ENCODE data around the gene EID3.

Gene EID3

GRCh38 chr12:104305349-104305748, 1.8 kb downstream of the EID3 start:
- H3K9ac ChIP-seq (ENCODE audit: low read length) = no peak overlapping the region
- peaks cover 100% of the 10 kb centered on the region for H3K79me2 ChIP-seq (ENCODE audit: low read length)
- H3K4me2 ChIP-seq (ENCODE audit: low read length) = no peak overlapping the region
- peaks cover 66% of the 10 kb centered on the region for H4K20me1 ChIP-seq (ENCODE audit: insufficient read depth, low read length)
- no peaks in the 10 kb centered on the region for H3K27me3 ChIP-seq (ENCODE audit: low read depth, low read length)
- H3K4me1 ChIP-seq (ENCODE audit: low read length) = no peaks in the 10 kb centered on the region
- TF ChIP-seq, protein P1, sequence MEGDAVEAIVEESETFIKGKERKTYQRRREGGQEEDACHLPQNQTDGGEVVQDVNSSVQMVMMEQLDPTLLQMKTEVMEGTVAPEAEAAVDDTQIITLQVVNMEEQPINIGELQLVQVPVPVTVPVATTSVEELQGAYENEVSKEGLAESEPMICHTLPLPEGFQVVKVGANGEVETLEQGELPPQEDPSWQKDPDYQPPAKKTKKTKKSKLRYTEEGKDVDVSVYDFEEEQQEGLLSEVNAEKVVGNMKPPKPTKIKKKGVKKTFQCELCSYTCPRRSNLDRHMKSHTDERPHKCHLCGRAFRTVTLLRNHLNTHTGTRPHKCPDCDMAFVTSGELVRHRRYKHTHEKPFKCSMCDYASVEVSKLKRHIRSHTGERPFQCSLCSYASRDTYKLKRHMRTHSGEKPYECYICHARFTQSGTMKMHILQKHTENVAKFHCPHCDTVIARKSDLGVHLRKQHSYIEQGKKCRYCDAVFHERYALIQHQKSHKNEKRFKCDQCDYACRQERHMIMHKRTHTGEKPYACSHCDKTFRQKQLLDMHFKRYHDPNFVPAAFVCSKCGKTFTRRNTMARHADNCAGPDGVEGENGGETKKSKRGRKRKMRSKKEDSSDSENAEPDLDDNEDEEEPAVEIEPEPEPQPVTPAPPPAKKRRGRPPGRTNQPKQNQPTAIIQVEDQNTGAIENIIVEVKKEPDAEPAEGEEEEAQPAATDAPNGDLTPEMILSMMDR (IDR thresholded peaks at IDR 0.05; ENCODE audit: low read depth, low read length) = no peak
- TF ChIP-seq EZH2phosphoT487 (IDR thresholded peaks at IDR 0.05; ENCODE audit: low read depth) = no peak
- no peak overlapping the region for H3K4me3 ChIP-seq (ENCODE audit: low read length)
- peaks cover 26% of the 10 kb centered on the region for H3K36me3 ChIP-seq (replicated peaks; ENCODE audit: low read depth, low read length)
- H3K9me3 ChIP-seq (ENCODE audit: insufficient read depth, low read length) = no peaks in the 10 kb centered on the region
- no peak overlapping the region for H3K27ac ChIP-seq (ENCODE audit: low read length)
- H2AFZ ChIP-seq (ENCODE audit: low read depth, low read length) = no peak overlapping the region

- H3K27ac ChIP-seq (ENCODE audit: low read length) = no peak overlapping the region
- H3K36me3 ChIP-seq (replicated peaks; ENCODE audit: low read depth, low read length) = peaks cover 31% of the 10 kb centered on the region
- H3K4me2 ChIP-seq (ENCODE audit: low read length) = no peak overlapping the region
- H3K9ac ChIP-seq (ENCODE audit: low read length) = no peak overlapping the region
- H3K27me3 ChIP-seq (ENCODE audit: low read depth, low read length) = no peaks in the 10 kb centered on the region
- no peaks in the 10 kb centered on the region for H3K4me1 ChIP-seq (ENCODE audit: low read length)
- H3K9me3 ChIP-seq (ENCODE audit: insufficient read depth, low read length) = no peaks in the 10 kb centered on the region
- peaks cover 59% of the 10 kb centered on the region for H4K20me1 ChIP-seq (ENCODE audit: insufficient read depth, low read length)
- no peak overlapping the region for H3K4me3 ChIP-seq (ENCODE audit: low read length)
- TF ChIP-seq EZH2phosphoT487 (IDR thresholded peaks at IDR 0.05; ENCODE audit: low read depth) = no peak
- TF ChIP-seq, protein P1 (IDR thresholded peaks at IDR 0.05; ENCODE audit: low read depth, low read length) = no peak
- H2AFZ ChIP-seq (ENCODE audit: low read depth, low read length) = no peak overlapping the region
- peaks cover 96% of the 10 kb centered on the region for H3K79me2 ChIP-seq (ENCODE audit: low read length)
Measured at GRCh38 chr12:104306376-104306775, 2.8 kb downstream of the EID3 start.

- Histone ChIP-seq H3K9ac (ENCODE audit: low read length) (no peak overlapping the region), H3K79me2 (ENCODE audit: low read length) (peaks cover 89% of the 10 kb centered on the region), H3K27me3 (ENCODE audit: low read depth, low read length) (no peaks in the 10 kb centered on the region), H4K20me1 (ENCODE audit: insufficient read depth, low read length) (peaks cover 52% of the 10 kb centered on the region), H3K4me1 (ENCODE audit: low read length) (no peaks in the 10 kb centered on the region), H3K9me3 (ENCODE audit: insufficient read depth, low read length) (no peaks in the 10 kb centered on the region), H3K4me2 (ENCODE audit: low read length) (no peak overlapping the region), H3K36me3 (replicated peaks; ENCODE audit: low read depth, low read length) (peaks cover 29% of the 10 kb centered on the region), H2AFZ (ENCODE audit: low read depth, low read length) (no peak overlapping the region), H3K4me3 (ENCODE audit: low read length) (no peak overlapping the region), H3K27ac (ENCODE audit: low read length) (no peak overlapping the region)
- TF ChIP-seq, protein P1 (IDR thresholded peaks at IDR 0.05; ENCODE audit: low read depth, low read length) = no peak
- TF ChIP-seq EZH2phosphoT487 (IDR thresholded peaks at IDR 0.05; ENCODE audit: low read depth) = no peak
Measured at GRCh38 chr12:104306943-104307654, 3.6 kb downstream of the EID3 start.

GRCh38 chr12:104307655-104308000, 4.1 kb downstream of the EID3 start:
- Histone ChIP-seq H3K9ac (ENCODE audit: low read length) (no peak overlapping the region), H3K36me3 (replicated peaks; ENCODE audit: low read depth, low read length) (peaks cover 31% of the 10 kb centered on the region), H3K4me3 (ENCODE audit: low read length) (no peak overlapping the region), H2AFZ (ENCODE audit: low read depth, low read length) (no peak overlapping the region), H3K79me2 (ENCODE audit: low read length) (peaks cover 84% of the 10 kb centered on the region), H3K4me2 (ENCODE audit: low read length) (no peak overlapping the region), H3K27me3 (ENCODE audit: low read depth, low read length) (no peaks in the 10 kb centered on the region), H4K20me1 (ENCODE audit: insufficient read depth, low read length) (peaks cover 51% of the 10 kb centered on the region), H3K9me3 (ENCODE audit: insufficient read depth, low read length) (no peaks in the 10 kb centered on the region), H3K4me1 (ENCODE audit: low read length) (no peaks in the 10 kb centered on the region), H3K27ac (ENCODE audit: low read length) (no peak overlapping the region)
- TF ChIP-seq EZH2phosphoT487 (IDR thresholded peaks at IDR 0.05; ENCODE audit: low read depth) = no peak
- TF ChIP-seq, protein P1 (IDR thresholded peaks at IDR 0.05; ENCODE audit: low read depth, low read length) = no peak
